GM19463 (cell line): ENCODE measurements around the gene CNOT6.
"Not testable (repeated sequence)": the region's sequence is repeated elsewhere in the genome, so short reads cannot be mapped to it uniquely, and the experiment has no call there.

Experiments
- ATAC-seq: cut with Tn5 transposase; IDR thresholded peaks from one replicate; pipeline ENCODE4 v1.9.1; 2021; ENCODE audit warnings: mild to moderate bottlenecking, moderate library complexity; ENCODE audit not compliant: unreplicated experiment

CNOT6 gene

GRCh38 chr5:180515974-180516373 lies 21.8 kb downstream of the CNOT6 start:
- not testable (repeated sequence) for ATAC-seq

- ATAC-seq = no peak
Observed at GRCh38 chr5:180516440-180516839, 22.3 kb downstream of the CNOT6 start.

- ATAC-seq = no peak
Observed at GRCh38 chr5:180519098-180519497, 24.9 kb downstream of the CNOT6 start.

GRCh38 chr5:180521101-180521500 lies 26.9 kb downstream of the CNOT6 start:
- no peak for ATAC-seq

GRCh38 chr5:180521591-180521990 lies 27.4 kb downstream of the CNOT6 start:
- no peak for ATAC-seq

- ATAC-seq = no peak
Observed at GRCh38 chr5:180522330-180522729, 28.2 kb downstream of the CNOT6 start.

- no peak for ATAC-seq
Observed at GRCh38 chr5:180523629-180524466, 29.7 kb downstream of the CNOT6 start.

GRCh38 chr5:180525399-180525798 lies 31.2 kb downstream of the CNOT6 start:
- ATAC-seq = no peak

- ATAC-seq = no peak
Observed at GRCh38 chr5:180526269-180526668, 32.1 kb downstream of the CNOT6 start.

- ATAC-seq = no peak
Observed at GRCh38 chr5:180527659-180528058, 33.5 kb downstream of the CNOT6 start.

- ATAC-seq = not testable (repeated sequence)
Observed at GRCh38 chr5:180531036-180531585, 36.9 kb downstream of the CNOT6 start.

- ATAC-seq = no peak
Observed at GRCh38 chr5:180532268-180532667, 38.1 kb downstream of the CNOT6 start.

GRCh38 chr5:180533845-180534244 lies 39.7 kb downstream of the CNOT6 start:
- no peak for ATAC-seq

- no peak for ATAC-seq
Observed at GRCh38 chr5:180535573-180535972, 41.4 kb downstream of the CNOT6 start.

GRCh38 chr5:180540050-180540694 lies 46.0 kb downstream of the CNOT6 start:
- peak; percentile 86 for ATAC-seq

GRCh38 chr5:180541710-180542109 lies 47.5 kb downstream of the CNOT6 start:
- no peak for ATAC-seq

GRCh38 chr5:180545248-180545647 lies 51.1 kb downstream of the CNOT6 start:
- ATAC-seq = no peak

GRCh38 chr5:180548563-180548962 lies 54.4 kb downstream of the CNOT6 start:
- ATAC-seq = no peak

- ATAC-seq = no peak
Observed at GRCh38 chr5:180553530-180553929, 59.4 kb downstream of the CNOT6 start.

GRCh38 chr5:180555168-180555921 lies 61.2 kb downstream of the CNOT6 start:
- ATAC-seq = no peak

- ATAC-seq = no peak
Observed at GRCh38 chr5:180557217-180557809, 63.1 kb downstream of the CNOT6 start.
